Esophagus squamous epithelium (tissue), 4 donors: ENCODE measurements around the gene MTOR.

Experiments
- POLR2A ChIP-seq, 4 donors: fragments of 450-650 bp; IDR thresholded peaks; one replicate each; pipeline ENCODE4 v1.6.1; 2017; ENCODE audit warnings: antibody characterized with exemption in 4 of 4, mild to moderate bottlenecking in 4 of 4, moderate library complexity in 3 of 4
- TF ChIP-seq, protein P1 (sequence below), 6 experiments: fragments of 450-650 bp in 4 of 6; fragments of 200-600 bp in 2 of 6; sonication (generic) in 2 of 6; IDR thresholded peaks; one replicate each; pipeline ENCODE4 v1.5.1; 2016 to 2019; ENCODE audit warnings: antibody characterized with exemption in 6 of 6, mild to moderate bottlenecking in 4 of 6, moderate library complexity in 4 of 6

DNA sequence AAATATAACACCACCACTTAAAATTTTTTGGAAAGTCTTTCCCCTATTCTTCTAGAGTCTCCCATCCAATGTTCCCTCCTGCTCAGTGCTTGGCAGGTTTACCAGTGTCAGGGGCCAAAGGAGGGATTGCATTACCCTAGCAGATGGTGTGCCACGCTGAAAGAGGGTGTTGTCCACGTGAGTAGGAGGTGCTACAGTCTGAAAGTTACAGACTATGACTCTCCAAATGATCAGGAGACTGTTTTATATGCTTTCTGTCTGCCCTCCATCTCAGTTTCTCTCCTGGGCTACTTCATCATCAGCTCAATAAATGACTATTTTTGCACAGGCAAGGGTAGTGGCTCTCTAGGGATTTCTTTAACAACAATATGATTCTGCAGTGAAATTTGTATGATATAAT is 104.5 kb downstream of the MTOR start:
- TF ChIP-seq POLR2A (IDR thresholded peaks at IDR 0.05): no peak
- TF ChIP-seq, protein P1, sequence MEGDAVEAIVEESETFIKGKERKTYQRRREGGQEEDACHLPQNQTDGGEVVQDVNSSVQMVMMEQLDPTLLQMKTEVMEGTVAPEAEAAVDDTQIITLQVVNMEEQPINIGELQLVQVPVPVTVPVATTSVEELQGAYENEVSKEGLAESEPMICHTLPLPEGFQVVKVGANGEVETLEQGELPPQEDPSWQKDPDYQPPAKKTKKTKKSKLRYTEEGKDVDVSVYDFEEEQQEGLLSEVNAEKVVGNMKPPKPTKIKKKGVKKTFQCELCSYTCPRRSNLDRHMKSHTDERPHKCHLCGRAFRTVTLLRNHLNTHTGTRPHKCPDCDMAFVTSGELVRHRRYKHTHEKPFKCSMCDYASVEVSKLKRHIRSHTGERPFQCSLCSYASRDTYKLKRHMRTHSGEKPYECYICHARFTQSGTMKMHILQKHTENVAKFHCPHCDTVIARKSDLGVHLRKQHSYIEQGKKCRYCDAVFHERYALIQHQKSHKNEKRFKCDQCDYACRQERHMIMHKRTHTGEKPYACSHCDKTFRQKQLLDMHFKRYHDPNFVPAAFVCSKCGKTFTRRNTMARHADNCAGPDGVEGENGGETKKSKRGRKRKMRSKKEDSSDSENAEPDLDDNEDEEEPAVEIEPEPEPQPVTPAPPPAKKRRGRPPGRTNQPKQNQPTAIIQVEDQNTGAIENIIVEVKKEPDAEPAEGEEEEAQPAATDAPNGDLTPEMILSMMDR (IDR thresholded peaks at IDR 0.05): no peak
